Glutamatergic neuron (in vitro differentiated cells): ENCODE measurements around the gene PRKG1. TPM values are rescaled to one million over a fixed set of nuclear protein-coding genes. Genes with fewer than 3 reads are reported as not detected.
"Not testable (repeated sequence)": the region's sequence is repeated elsewhere in the genome, so short reads cannot be mapped to it uniquely, and the experiment has no call there.

Source experiments
- DNase-seq: peaks from one replicate; pipeline ENCODE4 v3.0.0; 2022
- H3K27ac Mint-ChIP-seq: one replicate; pipeline ENCODE4 v1.8.0; 2020; ENCODE audit warnings: mild to moderate bottlenecking, mixed read lengths, inconsistent platforms; ENCODE audit not compliant: unreplicated experiment
- H3K27me3 Mint-ChIP-seq: one replicate; pipeline ENCODE4 v1.8.0; 2020; ENCODE audit warnings: mild to moderate bottlenecking, moderate library complexity, mixed read lengths, inconsistent platforms; ENCODE audit not compliant: unreplicated experiment
- H3K36me3 Mint-ChIP-seq: one replicate; pipeline ENCODE4 v1.8.0; 2020; ENCODE audit warnings: mild to moderate bottlenecking, mixed read lengths, inconsistent platforms; ENCODE audit not compliant: unreplicated experiment
- H3K4me1 Mint-ChIP-seq: one replicate; pipeline ENCODE4 v1.8.0; 2020; ENCODE audit warnings: mild to moderate bottlenecking, low read depth, mixed read lengths, inconsistent platforms; ENCODE audit not compliant: unreplicated experiment
- H3K4me3 Mint-ChIP-seq: one replicate; pipeline ENCODE4 v1.8.0; 2020; ENCODE audit warnings: mild to moderate bottlenecking, mixed read lengths, inconsistent platforms; ENCODE audit not compliant: unreplicated experiment
- H3K9me3 Mint-ChIP-seq: one replicate; pipeline ENCODE4 v1.8.0; 2020; ENCODE audit warnings: mild to moderate bottlenecking, moderate library complexity, mixed read lengths, inconsistent platforms; ENCODE audit not compliant: unreplicated experiment
- total RNA-seq: library from RNA; stranded (reverse); fragmentation: NEBNext Ultra II Directional; extraction: Animal tissue kit (Norgen Biotek cat#: 25700); gene quantifications from one replicate; pipeline ENCODE4 v1.2.1, GENCODE V29; 2021; ENCODE audit not compliant: unreplicated experiment
- TF ChIP-seq, protein P1 (sequence below): fragments of 200-600 bp; sonication (generic); IDR thresholded peaks from one replicate; pipeline ENCODE4 v1.5.0; 2021; ENCODE audit not compliant: partially characterized antibody, unreplicated experiment

The PRKG1 gene
- total RNA-seq, 1 donor from 2014 or later = 52.7 TPM

DNA sequence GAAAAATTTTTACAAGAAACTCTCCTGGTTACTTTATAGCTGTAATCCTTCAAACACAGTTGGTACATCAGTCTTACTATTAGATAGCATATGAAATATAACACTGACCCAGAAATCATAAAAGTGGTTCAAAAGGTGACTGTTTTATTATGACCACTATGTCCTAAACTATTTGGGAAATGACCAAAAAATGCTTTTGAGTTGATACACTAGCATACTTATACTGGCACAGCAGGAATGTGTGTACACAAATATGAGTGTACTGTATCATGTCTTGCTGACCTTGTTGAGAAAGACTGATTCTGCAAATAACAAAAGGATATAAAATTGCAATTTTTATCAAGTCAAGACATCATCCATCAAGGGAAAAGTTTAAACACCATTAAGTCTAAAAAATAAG, 600.8 kb downstream of the PRKG1 start:
- H3K27ac Mint-ChIP-seq = no peak overlapping the region
- DNase-seq = no peak
- peaks cover 10% of the 10 kb centered on the region for H3K36me3 Mint-ChIP-seq
- H3K4me1 Mint-ChIP-seq = peaks cover 4% of the 10 kb centered on the region
- H3K9me3 Mint-ChIP-seq = peaks cover 6% of the 10 kb centered on the region
- H3K27me3 Mint-ChIP-seq = no peaks in the 10 kb centered on the region
- H3K4me3 Mint-ChIP-seq = no peak overlapping the region
- TF ChIP-seq, protein P1, sequence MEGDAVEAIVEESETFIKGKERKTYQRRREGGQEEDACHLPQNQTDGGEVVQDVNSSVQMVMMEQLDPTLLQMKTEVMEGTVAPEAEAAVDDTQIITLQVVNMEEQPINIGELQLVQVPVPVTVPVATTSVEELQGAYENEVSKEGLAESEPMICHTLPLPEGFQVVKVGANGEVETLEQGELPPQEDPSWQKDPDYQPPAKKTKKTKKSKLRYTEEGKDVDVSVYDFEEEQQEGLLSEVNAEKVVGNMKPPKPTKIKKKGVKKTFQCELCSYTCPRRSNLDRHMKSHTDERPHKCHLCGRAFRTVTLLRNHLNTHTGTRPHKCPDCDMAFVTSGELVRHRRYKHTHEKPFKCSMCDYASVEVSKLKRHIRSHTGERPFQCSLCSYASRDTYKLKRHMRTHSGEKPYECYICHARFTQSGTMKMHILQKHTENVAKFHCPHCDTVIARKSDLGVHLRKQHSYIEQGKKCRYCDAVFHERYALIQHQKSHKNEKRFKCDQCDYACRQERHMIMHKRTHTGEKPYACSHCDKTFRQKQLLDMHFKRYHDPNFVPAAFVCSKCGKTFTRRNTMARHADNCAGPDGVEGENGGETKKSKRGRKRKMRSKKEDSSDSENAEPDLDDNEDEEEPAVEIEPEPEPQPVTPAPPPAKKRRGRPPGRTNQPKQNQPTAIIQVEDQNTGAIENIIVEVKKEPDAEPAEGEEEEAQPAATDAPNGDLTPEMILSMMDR = no peak

DNA sequence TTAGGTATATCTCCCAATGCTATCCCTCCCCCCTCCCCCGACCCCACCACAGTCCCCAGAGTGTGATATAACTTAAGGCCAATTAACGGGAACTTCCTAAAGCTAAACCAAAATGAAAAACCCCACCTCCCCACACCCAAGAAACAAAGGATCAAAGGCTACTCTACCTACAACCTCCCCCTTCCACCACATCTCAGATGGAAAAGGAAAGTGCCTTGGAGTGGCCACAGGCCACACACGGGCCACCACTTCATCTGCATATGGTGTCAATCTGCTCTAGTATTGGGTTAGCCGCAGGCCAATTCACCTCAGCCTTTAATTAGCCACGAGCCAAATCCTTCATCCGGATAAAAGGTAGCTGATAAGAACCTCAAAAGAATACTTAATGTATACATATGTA, 605.6 kb downstream of the PRKG1 start:
- DNase-seq = no peak
- peaks cover 4% of the 10 kb centered on the region for H3K4me1 Mint-ChIP-seq
- TF ChIP-seq, protein P1 = no peak
- H3K4me3 Mint-ChIP-seq = no peak overlapping the region
- H3K36me3 Mint-ChIP-seq = no peaks in the 10 kb centered on the region
- H3K27ac Mint-ChIP-seq = no peak overlapping the region
- H3K27me3 Mint-ChIP-seq = peaks cover 2% of the 10 kb centered on the region
- H3K9me3 Mint-ChIP-seq = peaks cover 3% of the 10 kb centered on the region

DNA sequence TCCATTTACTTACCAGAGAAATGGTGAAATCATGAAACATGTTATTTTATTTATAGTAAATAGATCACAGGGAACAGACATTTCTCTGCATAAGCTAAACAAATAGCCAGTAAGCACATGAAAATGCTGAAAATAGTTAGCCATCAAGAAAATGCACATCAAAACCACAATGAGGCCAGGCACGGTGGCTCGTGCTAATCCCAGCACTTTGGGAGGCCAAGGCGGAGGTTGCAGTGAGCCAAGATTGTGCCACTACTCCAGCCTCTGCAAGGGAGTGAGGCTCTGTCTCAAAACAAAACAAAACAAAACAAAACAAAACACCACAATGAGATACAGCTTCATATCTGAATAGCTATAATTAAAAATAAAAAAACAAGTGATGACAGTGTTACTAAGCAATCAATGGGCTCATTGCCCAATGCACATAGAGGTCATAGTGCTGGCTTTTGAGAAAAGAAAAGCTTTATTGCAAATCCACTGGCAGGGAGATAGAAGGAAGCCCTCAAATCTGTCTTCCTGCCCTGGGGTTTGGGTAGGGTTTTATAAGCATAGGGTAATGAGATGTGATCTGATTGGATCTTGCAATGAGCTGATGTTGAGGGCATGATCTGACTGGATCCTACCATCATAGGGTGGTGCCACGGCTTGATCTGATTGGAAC, 608.9 kb downstream of the PRKG1 start:
- no peak overlapping the region for H3K27ac Mint-ChIP-seq
- TF ChIP-seq, protein P1 = no peak
- H3K4me1 Mint-ChIP-seq = peaks cover 4% of the 10 kb centered on the region
- peaks cover 2% of the 10 kb centered on the region for H3K27me3 Mint-ChIP-seq
- H3K9me3 Mint-ChIP-seq = peaks cover 3% of the 10 kb centered on the region
- no peaks in the 10 kb centered on the region for H3K36me3 Mint-ChIP-seq
- H3K4me3 Mint-ChIP-seq = no peak overlapping the region
- DNase-seq = no peak

DNA sequence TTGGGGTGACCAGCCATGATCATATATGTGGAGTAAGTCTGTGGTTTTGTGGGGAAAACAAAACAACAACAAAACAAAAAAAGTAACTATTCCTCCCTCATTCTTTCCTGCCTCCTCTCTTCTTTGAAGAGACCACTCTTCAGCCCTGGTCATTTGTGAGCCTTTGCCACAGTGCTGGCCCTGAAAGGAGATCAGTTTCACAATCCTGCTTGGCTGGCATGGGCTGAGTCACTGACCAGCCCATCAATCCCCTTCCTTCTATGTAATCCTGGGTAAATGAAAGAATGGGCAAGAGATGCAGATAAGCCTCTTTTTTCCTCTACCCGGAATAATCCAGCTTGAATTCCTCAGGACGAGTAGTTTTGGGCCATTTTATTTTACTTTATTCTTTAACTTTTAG, 611.5 kb downstream of the PRKG1 start:
- DNase-seq = no peak
- Mint-ChIP-seq H3K9me3 (peaks cover 4% of the 10 kb centered on the region), H3K27ac (no peak overlapping the region), H3K27me3 (peaks cover 3% of the 10 kb centered on the region), H3K4me1 (no peaks in the 10 kb centered on the region), H3K4me3 (no peak overlapping the region), H3K36me3 (peaks cover 17% of the 10 kb centered on the region)
- TF ChIP-seq, protein P1 = no peak

DNA sequence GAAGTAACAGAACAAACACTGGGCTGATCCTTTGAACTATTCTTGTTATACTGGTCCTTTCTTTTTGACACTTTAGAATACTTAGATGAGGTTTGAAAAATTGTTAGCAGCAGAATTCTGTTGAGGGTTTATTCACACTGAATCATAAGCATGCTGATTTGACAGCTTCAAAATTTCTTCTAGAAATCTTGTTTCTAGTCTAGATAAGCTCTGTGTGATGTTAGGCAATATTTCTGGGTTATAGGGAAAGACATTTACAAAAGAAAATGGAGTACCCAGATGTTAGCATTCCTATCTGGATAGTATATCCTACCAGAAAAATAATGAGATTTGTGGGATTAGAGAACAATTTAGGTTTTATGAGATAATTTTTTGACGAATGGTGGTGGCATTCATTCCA, 613.0 kb downstream of the PRKG1 start:
- H3K4me1 Mint-ChIP-seq = no peaks in the 10 kb centered on the region
- H3K9me3 Mint-ChIP-seq = peaks cover 4% of the 10 kb centered on the region
- H3K27ac Mint-ChIP-seq = no peak overlapping the region
- H3K4me3 Mint-ChIP-seq = no peak overlapping the region
- DNase-seq = no peak
- H3K27me3 Mint-ChIP-seq = peaks cover 3% of the 10 kb centered on the region
- H3K36me3 Mint-ChIP-seq = peaks cover 17% of the 10 kb centered on the region
- TF ChIP-seq, protein P1 = no peak

DNA sequence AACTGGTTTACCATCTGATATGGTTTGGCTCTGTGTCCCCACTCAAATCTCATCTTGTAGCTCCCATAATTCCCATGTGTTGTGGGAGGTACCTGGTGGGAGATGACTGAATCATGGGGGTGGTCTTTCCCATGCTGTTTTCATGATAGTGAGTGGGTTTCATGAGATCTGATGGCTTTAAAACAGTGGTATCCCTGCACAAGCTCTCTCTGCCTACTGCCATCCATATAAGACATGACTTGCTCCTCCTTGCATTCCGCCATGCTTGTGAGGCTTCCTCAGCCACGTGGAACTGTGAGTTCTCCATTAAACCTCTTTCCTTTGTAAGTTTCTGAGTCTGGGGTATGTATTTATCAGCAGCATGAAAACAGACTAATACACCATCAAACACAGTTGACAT, 614.5 kb downstream of the PRKG1 start:
- not testable (repeated sequence) for DNase-seq, H3K4me1 Mint-ChIP-seq, H3K9me3 Mint-ChIP-seq, H3K4me3 Mint-ChIP-seq, H3K27me3 Mint-ChIP-seq, H3K27ac Mint-ChIP-seq
- peaks cover 17% of the 10 kb centered on the region for H3K36me3 Mint-ChIP-seq
